ENCODE measurements around the gene ACOT11.

ACOT11 gene

GRCh38 chr1:54640863-54641836, 93.1 kb downstream of the ACOT11 start, which contains the start of gene MROH7:
Gene MROH7 (plus strand): TSS chr1:54641786. CDS start chr1:54652927, 11,141 bp downstream.
- Mint-ChIP-seq H3K27ac (no peak within 1 kb of the TSS), H3K4me1 (peaks cover 4% of the 10 kb centered on the region), H3K4me3 (no peak within 1 kb of the TSS), H3K9me3 (peaks cover 26% of the 10 kb centered on the region), H3K27me3 (ENCODE audit: low read depth) (no peaks in the 10 kb centered on the region), H3K36me3 (ENCODE audit: low read depth) (peaks cover 9% of the 10 kb centered on the region)
- no peak for TF ChIP-seq CTCF (IDR thresholded peaks at IDR 0.05; ENCODE audit: unreplicated experiment in 3 of 3)

- no peak overlapping the region for H3K4me3 Mint-ChIP-seq
- H3K36me3 Mint-ChIP-seq (ENCODE audit: low read depth), result peaks cover 15% of the 10 kb centered on the region
- TF ChIP-seq CTCF (IDR thresholded peaks at IDR 0.05; ENCODE audit: unreplicated experiment in 3 of 3), result no peak
- no peaks in the 10 kb centered on the region for H3K27me3 Mint-ChIP-seq (ENCODE audit: low read depth)
- peaks cover 31% of the 10 kb centered on the region for H3K9me3 Mint-ChIP-seq
- no peak overlapping the region for H3K27ac Mint-ChIP-seq
- H3K4me1 Mint-ChIP-seq, result peaks cover 16% of the 10 kb centered on the region
These were observed 95.7 kb downstream of the ACOT11 start for GRCh38 chr1:54643736-54644135.

- Mint-ChIP-seq H3K4me3 (no peak overlapping the region), H3K27me3 (ENCODE audit: low read depth) (no peaks in the 10 kb centered on the region), H3K9me3 (peaks cover 25% of the 10 kb centered on the region), H3K27ac (peak overlapping the region in 2 of 3 experiments; percentile 49 to 75), H3K4me1 (peaks cover 27% of the 10 kb centered on the region), H3K36me3 (ENCODE audit: low read depth) (peaks cover 15% of the 10 kb centered on the region)
- TF ChIP-seq CTCF (IDR thresholded peaks at IDR 0.05; ENCODE audit: unreplicated experiment in 3 of 3), result no peak
These were observed 98.0 kb downstream of the ACOT11 start for GRCh38 chr1:54645806-54646676.

GRCh38 chr1:54649130-54649898, 101.3 kb downstream of the ACOT11 start:
- TF ChIP-seq CTCF (IDR thresholded peaks at IDR 0.05; ENCODE audit: unreplicated experiment in 3 of 3), result no peak
- H3K36me3 Mint-ChIP-seq (ENCODE audit: low read depth), result peaks cover 7% of the 10 kb centered on the region
- H3K4me1 Mint-ChIP-seq, result peaks cover 27% of the 10 kb centered on the region
- no peak overlapping the region for H3K4me3 Mint-ChIP-seq
- peaks cover 13% of the 10 kb centered on the region for H3K9me3 Mint-ChIP-seq
- H3K27me3 Mint-ChIP-seq (ENCODE audit: low read depth), result no peaks in the 10 kb centered on the region
- H3K27ac Mint-ChIP-seq, result peak overlapping the region; percentile 10 to 93 (median 21)

- H3K27ac Mint-ChIP-seq, result peak overlapping the region in 2 of 3 experiments; percentile 21 to 93
- no peak for TF ChIP-seq CTCF (IDR thresholded peaks at IDR 0.05; ENCODE audit: unreplicated experiment in 3 of 3)
- H3K36me3 Mint-ChIP-seq (ENCODE audit: low read depth), result peaks cover 7% of the 10 kb centered on the region
- peaks cover 13% of the 10 kb centered on the region for H3K9me3 Mint-ChIP-seq
- H3K27me3 Mint-ChIP-seq (ENCODE audit: low read depth), result no peaks in the 10 kb centered on the region
- H3K4me3 Mint-ChIP-seq, result no peak overlapping the region
- H3K4me1 Mint-ChIP-seq, result peaks cover 27% of the 10 kb centered on the region
These were observed 101.9 kb downstream of the ACOT11 start for GRCh38 chr1:54649921-54650320.
